Kidney epithelial cell (primary cell): ENCODE data around the gene CSNK2B. TPM values are rescaled to one million over a fixed set of nuclear protein-coding genes. Genes with fewer than 3 reads are reported as not detected.

Experiments
- DNase-seq: peaks from one replicate; pipeline ENCODE4 v3.0.0-alpha.2; 2010; ENCODE audit warnings: low read depth
- H3K27me3 ChIP-seq: 2 replicates; pipeline ENCODE4 v1.6.0; 2011; ENCODE audit warnings: low read length; ENCODE audit not compliant: control insufficient read depth, insufficient read depth
- H3K36me3 ChIP-seq: 2 replicates; pipeline ENCODE4 v1.5.1; 2011; ENCODE audit warnings: low read length; ENCODE audit not compliant: control insufficient read depth, insufficient read depth
- H3K4me3 ChIP-seq: 2 replicates; pipeline ENCODE4 v1.5.1; 2011; ENCODE audit warnings: low read depth, mild to moderate bottlenecking, control low read depth, low read length
- CTCF ChIP-seq: IDR thresholded peaks from 2 replicates; pipeline ENCODE4 v1.5.1; 2011; ENCODE audit warnings: mild to moderate bottlenecking, moderate library complexity, low read length, control low read depth, inconsistent platforms; ENCODE audit not compliant: insufficient read depth, poor library complexity, severe bottlenecking
- total RNA-seq: library from RNA; depleted of rRNA; stranded (reverse); fragments of >200 nt; gene quantifications from 2 replicates; pipeline ENCODE4 v1.2.3, GENCODE V29; 2015

Gene CSNK2B
- total RNA-seq, 1 donor from 2014 or later: 366 TPM

GRCh38 chr6:31652925-31653724 is 12.8 kb upstream of the CSNK2B start:
- Histone ChIP-seq H3K4me3 (peak overlapping the region; percentile 57), H3K36me3 (peaks cover 1% of the 10 kb centered on the region), H3K27me3 (no peaks in the 10 kb centered on the region)
- no peak for TF ChIP-seq CTCF
- DNase-seq: peak; percentile 55

- H3K36me3 ChIP-seq: no peaks in the 10 kb centered on the region
- TF ChIP-seq CTCF: no peak
- no peaks in the 10 kb centered on the region for H3K27me3 ChIP-seq
- no peak for DNase-seq
- no peak overlapping the region for H3K4me3 ChIP-seq
Observed at GRCh38 chr6:31654574-31655348, 11.1 kb upstream of the CSNK2B start.

GRCh38 chr6:31655349-31656237 is 10.3 kb upstream of the CSNK2B start, which contains the start of gene APOM:
APOM (plus strand) TSS chr6:31655894; CDS start chr6:31655967, 73 bp downstream.
- TF ChIP-seq CTCF: no peak
- no peaks in the 10 kb centered on the region for H3K36me3 ChIP-seq
- no peak within 1 kb of the TSS for H3K4me3 ChIP-seq
- DNase-seq: no peak
- no peaks in the 10 kb centered on the region for H3K27me3 ChIP-seq

- H3K4me3 ChIP-seq: no peak overlapping the region
Observed at GRCh38 chr6:31657406-31658157, 8.3 kb upstream of the CSNK2B start.

More at GRCh38 chr6:31657406-31658157, 8.3 kb upstream of the CSNK2B start:
- Histone ChIP-seq H3K27me3 (no peaks in the 10 kb centered on the region), H3K36me3 (no peaks in the 10 kb centered on the region)
- no peak for DNase-seq
- no peak for TF ChIP-seq CTCF
